Right atrium auricular region (tissue), 2 donors: Measurements from ENCODE around the gene ITGAD. TPM values are rescaled to one million over a fixed set of nuclear protein-coding genes. Genes with fewer than 3 reads are reported as not detected.

Source experiments
- DNase-seq: peaks from one replicate; pipeline ENCODE4 v3.0.0-alpha.2; 2019; ENCODE audit warnings: low spot score
- H3K27ac ChIP-seq, 2 donors: fragments of 200-600 bp; sonication (generic); 1 replicate in 1 of 2; 2 replicates in 1 of 2; pipeline ENCODE4 v1.5.1; 2016 to 2019
- H3K27me3 ChIP-seq, 2 donors: fragments of 200-600 bp; sonication (generic); one replicate each; pipeline versions ENCODE4 v1.5.1 to v1.6.0; 2017 to 2019
- H3K36me3 ChIP-seq: fragments of 200-600 bp; sonication (generic); one replicate; pipeline ENCODE4 v1.5.1; 2016
- H3K4me1 ChIP-seq, 2 donors: fragments of 200-600 bp; sonication (generic); one replicate each; pipeline versions ENCODE4 v1.5.1 to v1.6.0; 2017 to 2019
- H3K4me3 ChIP-seq, 2 donors: fragments of 200-600 bp; sonication (generic); 1 replicate in 1 of 2; 2 replicates in 1 of 2; pipeline ENCODE4 v1.5.1; 2017 to 2019; ENCODE audit warnings: mild to moderate bottlenecking in 1 of 2, moderate library complexity in 1 of 2
- H3K9me3 ChIP-seq, 2 donors: fragments of 200-600 bp; sonication (generic); one replicate each; pipeline ENCODE4 v1.5.1; 2019
- total RNA-seq, 2 donors: library from RNA; depleted of rRNA; stranded (reverse); fragments of >200 nt; gene quantifications; one replicate each; pipeline ENCODE4 v1.1.0, GENCODE V29; 2016
- TF ChIP-seq, protein P1 (sequence below), 2 donors: fragments of 200-600 bp; sonication (generic); IDR thresholded peaks; one replicate each; pipeline ENCODE4 v1.5.1; 2019; ENCODE audit warnings: antibody characterized with exemption in 2 of 2

Gene ITGAD
- total RNA-seq, 2 donors from 2014 or later: not detected

- TF ChIP-seq, protein P1, sequence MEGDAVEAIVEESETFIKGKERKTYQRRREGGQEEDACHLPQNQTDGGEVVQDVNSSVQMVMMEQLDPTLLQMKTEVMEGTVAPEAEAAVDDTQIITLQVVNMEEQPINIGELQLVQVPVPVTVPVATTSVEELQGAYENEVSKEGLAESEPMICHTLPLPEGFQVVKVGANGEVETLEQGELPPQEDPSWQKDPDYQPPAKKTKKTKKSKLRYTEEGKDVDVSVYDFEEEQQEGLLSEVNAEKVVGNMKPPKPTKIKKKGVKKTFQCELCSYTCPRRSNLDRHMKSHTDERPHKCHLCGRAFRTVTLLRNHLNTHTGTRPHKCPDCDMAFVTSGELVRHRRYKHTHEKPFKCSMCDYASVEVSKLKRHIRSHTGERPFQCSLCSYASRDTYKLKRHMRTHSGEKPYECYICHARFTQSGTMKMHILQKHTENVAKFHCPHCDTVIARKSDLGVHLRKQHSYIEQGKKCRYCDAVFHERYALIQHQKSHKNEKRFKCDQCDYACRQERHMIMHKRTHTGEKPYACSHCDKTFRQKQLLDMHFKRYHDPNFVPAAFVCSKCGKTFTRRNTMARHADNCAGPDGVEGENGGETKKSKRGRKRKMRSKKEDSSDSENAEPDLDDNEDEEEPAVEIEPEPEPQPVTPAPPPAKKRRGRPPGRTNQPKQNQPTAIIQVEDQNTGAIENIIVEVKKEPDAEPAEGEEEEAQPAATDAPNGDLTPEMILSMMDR (IDR thresholded peaks at IDR 0.05): no peak
- H3K27me3 ChIP-seq: no peaks in the 10 kb centered on the region
- H3K4me3 ChIP-seq: no peak overlapping the region
- no peak for DNase-seq
- no peaks in the 10 kb centered on the region for H3K9me3 ChIP-seq
- H3K27ac ChIP-seq: no peak overlapping the region
- H3K36me3 ChIP-seq: no peaks in the 10 kb centered on the region
- no peaks in the 10 kb centered on the region for H3K4me1 ChIP-seq
Measured at GRCh38 chr16:31390504-31391041, 2.6 kb upstream of the ITGAD start.

GRCh38 chr16:31395647-31396046, 2.5 kb downstream of the ITGAD start:
- Histone ChIP-seq H3K4me1 (no peaks in the 10 kb centered on the region), H3K27ac (no peak overlapping the region), H3K9me3 (no peaks in the 10 kb centered on the region), H3K36me3 (no peaks in the 10 kb centered on the region), H3K4me3 (no peak overlapping the region), H3K27me3 (no peaks in the 10 kb centered on the region)
- DNase-seq: no peak
- TF ChIP-seq, protein P1 (IDR thresholded peaks at IDR 0.05): no peak

GRCh38 chr16:31397096-31397660, 4.0 kb downstream of the ITGAD start:
- Histone ChIP-seq H3K27ac (no peak overlapping the region), H3K9me3 (no peaks in the 10 kb centered on the region), H3K4me1 (no peaks in the 10 kb centered on the region), H3K4me3 (no peak overlapping the region), H3K36me3 (no peaks in the 10 kb centered on the region), H3K27me3 (no peaks in the 10 kb centered on the region)
- DNase-seq: no peak
- TF ChIP-seq, protein P1 (IDR thresholded peaks at IDR 0.05): no peak

DNA sequence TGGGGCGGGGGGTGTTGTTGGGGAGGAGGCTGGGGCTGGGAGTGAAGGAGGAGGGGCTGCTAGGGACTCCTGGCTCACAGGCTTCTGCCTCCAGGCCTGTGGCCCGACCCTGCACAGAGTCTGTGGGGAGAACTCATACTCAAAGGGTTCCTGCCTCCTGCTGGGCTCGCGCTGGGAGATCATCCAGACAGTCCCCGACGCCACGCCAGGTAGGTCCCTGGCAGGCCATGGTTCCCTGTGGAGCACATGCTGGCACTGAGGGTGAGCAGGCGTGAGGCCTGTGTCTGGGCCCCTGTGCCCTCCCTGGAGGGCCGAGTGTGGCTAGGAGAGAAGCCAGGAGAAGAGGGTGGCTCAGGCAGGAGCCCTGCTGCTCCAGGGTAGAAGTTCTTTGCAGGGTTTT, 4.6 kb downstream of the ITGAD start:
- TF ChIP-seq, protein P1 (IDR thresholded peaks at IDR 0.05): no peak
- H3K27me3 ChIP-seq: no peaks in the 10 kb centered on the region

GRCh38 chr16:31400191-31400590, 7.1 kb downstream of the ITGAD start:
- H3K9me3 ChIP-seq: no peaks in the 10 kb centered on the region
- H3K4me1 ChIP-seq: no peaks in the 10 kb centered on the region
- no peak overlapping the region for H3K27ac ChIP-seq
- H3K27me3 ChIP-seq: no peaks in the 10 kb centered on the region
- no peak overlapping the region for H3K4me3 ChIP-seq
- DNase-seq: no peak
- H3K36me3 ChIP-seq: no peaks in the 10 kb centered on the region
- TF ChIP-seq, protein P1 (IDR thresholded peaks at IDR 0.05): no peak

More for the DNA sequence above, 4.6 kb downstream of the ITGAD start:
- H3K36me3 ChIP-seq: no peaks in the 10 kb centered on the region
- no peak overlapping the region for H3K27ac ChIP-seq
- H3K4me1 ChIP-seq: no peaks in the 10 kb centered on the region
- H3K4me3 ChIP-seq: no peak overlapping the region
- no peak for DNase-seq
- no peaks in the 10 kb centered on the region for H3K9me3 ChIP-seq

- DNase-seq: no peak
- H3K27ac ChIP-seq: no peak overlapping the region
- TF ChIP-seq, protein P1 (IDR thresholded peaks at IDR 0.05): no peak
- no peaks in the 10 kb centered on the region for H3K36me3 ChIP-seq
- H3K4me1 ChIP-seq: no peaks in the 10 kb centered on the region
- no peak overlapping the region for H3K4me3 ChIP-seq
- H3K9me3 ChIP-seq: no peaks in the 10 kb centered on the region
- no peaks in the 10 kb centered on the region for H3K27me3 ChIP-seq
Measured at GRCh38 chr16:31401436-31401835, 8.3 kb downstream of the ITGAD start.
